22Rv1 (cell line): ENCODE measurements around the gene CAMP.
A peak's percentile ranks its signal among the peaks of the same experiment; 100 is the strongest.
"Not testable (repeated sequence)": the region's sequence is repeated elsewhere in the genome, so short reads cannot be mapped to it uniquely, and the experiment has no call there.

ENCODE experiments used
- H3K27ac ChIP-seq: fragments of 450-650 bp; 2 replicates; pipeline ENCODE4 v1.5.1; 2017
- CTCF ChIP-seq: fragments of 450-650 bp; IDR thresholded peaks from 2 replicates; pipeline ENCODE4 v1.5.1; 2017; ENCODE audit warnings: mild to moderate bottlenecking
- ZFX ChIP-seq: fragments of 450-650 bp; IDR thresholded peaks from 2 replicates; pipeline ENCODE4 v1.6.1; 2017; ENCODE audit warnings: antibody characterized with exemption, borderline replicate concordance

Gene CAMP

GRCh38 chr3:48194446-48195071 lies 28.7 kb upstream of the CAMP start:
- TF ChIP-seq CTCF: peak; percentile 90
- TF ChIP-seq ZFX: no peak
- no peak overlapping the region for H3K27ac ChIP-seq

GRCh38 chr3:48196611-48197010 lies 26.7 kb upstream of the CAMP start:
- H3K27ac ChIP-seq: no peak overlapping the region
- no peak for TF ChIP-seq CTCF
- TF ChIP-seq ZFX: no peak

- TF ChIP-seq ZFX (no peak), CTCF (no peak)
These were observed 24.2 kb upstream of the CAMP start for GRCh38 chr3:48199117-48199516.

GRCh38 chr3:48202632-48203031 lies 20.7 kb upstream of the CAMP start:
- H3K27ac ChIP-seq: no peak overlapping the region
- TF ChIP-seq CTCF: no peak
- no peak for TF ChIP-seq ZFX

More at GRCh38 chr3:48199117-48199516, 24.2 kb upstream of the CAMP start:
- H3K27ac ChIP-seq: no peak overlapping the region

- no peak for TF ChIP-seq CTCF
- no peak for TF ChIP-seq ZFX
- no peak overlapping the region for H3K27ac ChIP-seq
These were observed 15.2 kb upstream of the CAMP start for GRCh38 chr3:48208076-48208475.

GRCh38 chr3:48209445-48209844 lies 13.8 kb upstream of the CAMP start:
- no peak overlapping the region for H3K27ac ChIP-seq
- TF ChIP-seq ZFX (no peak), CTCF (no peak)

- H3K27ac ChIP-seq: not testable (repeated sequence)
These were observed 12.8 kb upstream of the CAMP start for GRCh38 chr3:48210534-48210933.

- H3K27ac ChIP-seq: not testable (repeated sequence)
These were observed 11.5 kb upstream of the CAMP start for GRCh38 chr3:48211776-48212175.

- no peak for TF ChIP-seq CTCF
- no peak overlapping the region for H3K27ac ChIP-seq
These were observed 9.1 kb upstream of the CAMP start for GRCh38 chr3:48214225-48214624.
